Esophagus muscularis mucosa (tissue), 4 donors: Measurements from ENCODE around the gene TSPYL4.

Experiments
- CTCF ChIP-seq, 3 experiments: fragments of 200-600 bp in 2 of 3; fragments of 450-650 bp in 1 of 3; sonication (generic) in 2 of 3; IDR thresholded peaks; one replicate each; pipeline ENCODE4 v1.5.1; 2017 to 2019; ENCODE audit warnings: antibody characterized with exemption in 3 of 3, mild to moderate bottlenecking in 2 of 3, moderate library complexity in 1 of 3
- EP300 ChIP-seq: sonication (generic); formaldehyde crosslinking; IDR thresholded peaks from one replicate; pipeline ENCODE4 v1.6.1; 2017; ENCODE audit warnings: antibody characterized with exemption
- POLR2A ChIP-seq: fragments of 450-650 bp; IDR thresholded peaks from one replicate; pipeline ENCODE4 v1.6.1; 2017; ENCODE audit warnings: antibody characterized with exemption, moderate library complexity, mild to moderate bottlenecking, low read depth

GRCh38 chr6:116254297-116255056 lies 602 bp upstream of the TSPYL4 start:
- no peak for TF ChIP-seq POLR2A
- no peak for TF ChIP-seq CTCF (IDR thresholded peaks at IDR 0.05)
- TF ChIP-seq EP300: no peak
